AG04450 (cell line): ENCODE measurements around the gene SSBP4. TPM values are rescaled to one million over a fixed set of nuclear protein-coding genes. Genes with fewer than 3 reads are reported as not detected.

ENCODE experiments used
- CTCF ChIA-PET: fragments of 300-600, 350-600 bp; formaldehyde crosslinking; extraction: SDS; loops from one replicate; lab custom pipeline; 2022; ENCODE audit warnings: antibody characterized with exemption, inconsistent platforms; lab: Charles Lee
- POLR2A ChIA-PET: fragments of 350-600 bp; formaldehyde crosslinking; extraction: SDS; loops from one replicate; lab custom pipeline; 2021; ENCODE audit warnings: antibody characterized with exemption, inconsistent platforms; lab: Yijun Ruan, JAX
- DNase-seq: peaks from one replicate; pipeline ENCODE4 v3.0.0-alpha.2; 2011; ENCODE audit warnings: low read depth, low spot score
- H3K27ac ChIP-seq: one replicate; pipeline ENCODE4 v1.5.1; 2012; ENCODE audit warnings: low read depth, low read length, control low read depth
- H3K27me3 ChIP-seq: one replicate; pipeline ENCODE4 v1.6.0; 2012; ENCODE audit warnings: low read length; ENCODE audit not compliant: control insufficient read depth, insufficient read depth
- H3K4me3 ChIP-seq: 2 replicates; pipeline ENCODE4 v1.5.1; 2011; ENCODE audit warnings: mild to moderate bottlenecking, low read depth, low read length, control low read depth
- H3K9me3 ChIP-seq: 2 replicates; pipeline ENCODE4 v1.5.1; 2012; ENCODE audit warnings: low read length; ENCODE audit not compliant: control insufficient read depth, insufficient read depth
- polyA plus RNA-seq: library from polyadenylated mRNA; depleted of rRNA; stranded (reverse); fragments of >200 nt; gene quantifications from 2 replicates; pipeline ENCODE4 v1.2.3, GENCODE V29; 2011
- TF ChIP-seq, protein P1 (sequence below): IDR thresholded peaks from 2 replicates; pipeline ENCODE4 v1.5.1; 2011; ENCODE audit warnings: low read depth, low read length, control low read depth, inconsistent platforms

SSBP4 gene
- polyA plus RNA-seq, 1 experiment: 9.4 TPM

DNA sequence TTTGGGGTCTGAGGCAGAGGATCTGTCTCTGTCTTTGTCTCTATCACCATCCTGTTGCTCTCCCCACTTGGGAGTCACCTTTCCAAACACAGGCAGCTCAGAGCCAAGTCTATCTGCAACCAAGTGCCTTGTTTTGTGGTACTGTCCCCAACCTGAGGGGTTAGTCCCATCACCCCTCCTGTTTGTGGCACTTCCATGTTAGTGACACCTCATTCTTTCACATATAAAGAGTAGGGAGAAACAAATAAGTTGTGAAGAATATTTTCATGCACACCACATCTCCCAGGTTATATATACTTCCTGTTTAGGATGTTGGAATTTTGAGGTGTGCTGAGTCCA, 29.5 kb upstream of the SSBP4 start:
- CTCF ChIA-PET: interaction anchor here (1.2 to 3.0 kb wide), 8 partner anchors 8 to 110 kb away, joined by 3 to 18 read pairs (median 11); partner anchors contain the start of gene LRRC25
- no peak for DNase-seq
- H3K27me3 ChIP-seq: no peaks in the 10 kb centered on the region
- POLR2A ChIA-PET: no interaction called here
- TF ChIP-seq, protein P1, sequence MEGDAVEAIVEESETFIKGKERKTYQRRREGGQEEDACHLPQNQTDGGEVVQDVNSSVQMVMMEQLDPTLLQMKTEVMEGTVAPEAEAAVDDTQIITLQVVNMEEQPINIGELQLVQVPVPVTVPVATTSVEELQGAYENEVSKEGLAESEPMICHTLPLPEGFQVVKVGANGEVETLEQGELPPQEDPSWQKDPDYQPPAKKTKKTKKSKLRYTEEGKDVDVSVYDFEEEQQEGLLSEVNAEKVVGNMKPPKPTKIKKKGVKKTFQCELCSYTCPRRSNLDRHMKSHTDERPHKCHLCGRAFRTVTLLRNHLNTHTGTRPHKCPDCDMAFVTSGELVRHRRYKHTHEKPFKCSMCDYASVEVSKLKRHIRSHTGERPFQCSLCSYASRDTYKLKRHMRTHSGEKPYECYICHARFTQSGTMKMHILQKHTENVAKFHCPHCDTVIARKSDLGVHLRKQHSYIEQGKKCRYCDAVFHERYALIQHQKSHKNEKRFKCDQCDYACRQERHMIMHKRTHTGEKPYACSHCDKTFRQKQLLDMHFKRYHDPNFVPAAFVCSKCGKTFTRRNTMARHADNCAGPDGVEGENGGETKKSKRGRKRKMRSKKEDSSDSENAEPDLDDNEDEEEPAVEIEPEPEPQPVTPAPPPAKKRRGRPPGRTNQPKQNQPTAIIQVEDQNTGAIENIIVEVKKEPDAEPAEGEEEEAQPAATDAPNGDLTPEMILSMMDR: no peak
- no peak overlapping the region; the same call in 1 of the 2 replicates for H3K4me3 ChIP-seq
- H3K27ac ChIP-seq: no peak overlapping the region
- peaks cover 15% of the 10 kb centered on the region for H3K9me3 ChIP-seq

DNA sequence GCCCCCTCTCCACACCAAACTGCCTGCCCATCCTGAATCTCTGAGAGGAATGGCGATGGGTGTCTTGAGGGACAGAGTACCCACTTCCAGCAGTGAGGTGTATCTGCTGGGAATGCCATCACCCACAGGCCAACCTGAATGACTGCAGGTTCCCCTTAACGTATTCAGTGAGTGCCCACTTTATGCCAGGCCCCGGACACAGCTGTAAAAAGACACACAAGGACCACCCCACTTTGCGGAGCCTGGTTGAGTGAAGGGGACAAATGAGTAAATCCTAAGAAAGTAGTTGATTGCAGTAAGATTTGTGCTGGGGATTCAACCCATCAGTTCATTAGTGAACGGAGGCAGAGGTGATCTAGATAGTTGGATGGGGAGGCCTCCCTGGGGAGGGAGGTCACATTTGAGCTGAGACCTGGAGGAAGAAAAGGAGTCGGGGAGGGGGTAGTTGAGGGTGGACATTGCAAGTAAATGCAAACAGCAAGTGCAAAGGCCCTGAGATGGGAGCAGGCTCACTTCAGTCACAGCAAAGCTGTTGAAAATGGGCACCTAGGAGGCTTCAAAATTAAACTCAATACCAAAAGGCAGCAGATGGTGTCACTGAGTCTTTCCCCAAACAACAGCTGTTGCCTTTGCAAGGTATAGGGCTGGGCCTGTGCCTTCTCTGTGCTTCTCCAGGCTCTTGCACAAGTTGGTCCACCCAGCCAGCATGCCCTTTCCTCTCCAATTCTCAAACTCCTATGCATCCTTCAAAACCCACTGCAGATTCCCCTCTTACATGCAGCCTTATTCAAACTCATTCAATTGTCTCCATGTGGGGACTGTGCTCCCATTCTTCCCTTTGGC, 28.9 kb upstream of the SSBP4 start:
- Histone ChIP-seq H3K27me3 (no peaks in the 10 kb centered on the region), H3K4me3 (no peak overlapping the region), H3K27ac (no peak overlapping the region), H3K9me3 (peaks cover 15% of the 10 kb centered on the region)
- TF ChIP-seq, protein P1: no peak
- POLR2A ChIA-PET: no interaction called here
- CTCF ChIA-PET: interaction anchor here (1.2 to 3.0 kb wide), 4 partner anchors 10 to 26 kb away, joined by 3 to 15 read pairs (median 4); no protein-coding TSS in a partner anchor
- no peak for DNase-seq

DNA sequence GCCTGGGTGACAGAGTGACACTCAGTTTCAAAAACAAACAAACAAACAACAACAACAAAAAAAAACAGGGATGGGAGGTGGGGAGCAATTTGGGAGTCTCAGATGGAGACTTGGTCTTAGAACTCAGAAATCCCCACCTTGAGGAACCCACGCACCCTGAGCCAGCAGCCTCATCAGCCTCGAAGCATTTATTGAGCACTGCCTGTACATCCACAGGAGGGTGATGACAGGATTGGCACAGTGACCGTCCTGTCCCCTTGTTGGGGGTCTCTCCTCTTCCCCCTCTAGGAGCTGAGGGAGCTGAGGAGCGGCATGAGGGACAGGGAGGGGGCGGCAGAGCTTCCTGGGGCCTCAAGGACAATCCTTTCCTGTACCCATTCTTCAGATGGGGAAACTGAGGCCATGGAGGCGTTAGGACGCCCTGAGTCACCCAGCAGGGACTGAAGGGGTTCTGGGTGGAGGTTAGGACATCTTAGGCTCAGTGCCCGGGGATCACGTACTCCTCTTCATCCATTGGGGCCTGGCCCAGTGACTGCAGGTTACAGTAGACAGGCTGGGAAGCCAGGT, 27.6 kb upstream of the SSBP4 start:
- H3K9me3 ChIP-seq: peaks cover 7% of the 10 kb centered on the region
- H3K4me3 ChIP-seq: no peak overlapping the region
- no peak for DNase-seq
- H3K27ac ChIP-seq: no peak overlapping the region
- CTCF ChIA-PET: interaction anchor here (2.1 kb wide), 1 partner anchor 20 kb away, joined by 9 read pairs; no protein-coding TSS in a partner anchor
- POLR2A ChIA-PET: no interaction called here
- TF ChIP-seq, protein P1: no peak
- no peaks in the 10 kb centered on the region for H3K27me3 ChIP-seq

DNA sequence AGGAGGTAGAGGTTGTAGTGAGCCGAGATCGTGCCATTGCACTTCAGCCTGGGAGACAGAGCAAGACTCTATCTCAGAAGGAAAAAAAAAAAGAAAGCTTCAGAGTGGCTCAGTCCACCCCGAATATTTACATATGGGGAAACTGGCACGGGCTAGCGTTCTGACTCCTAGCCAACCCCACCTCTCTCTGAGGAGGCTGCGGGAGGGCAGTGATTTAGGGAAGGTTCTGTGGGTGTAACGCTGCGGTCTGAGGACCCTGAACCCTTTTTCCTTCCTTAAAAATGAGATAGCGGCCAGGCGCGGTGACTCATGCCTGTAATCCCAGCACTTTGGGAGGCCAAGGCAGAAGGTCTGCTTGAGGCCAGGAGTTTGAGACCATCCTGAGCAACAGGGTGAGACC, 26.8 kb upstream of the SSBP4 start:
- no peak for DNase-seq
- Histone ChIP-seq H3K27ac (no peak overlapping the region), H3K27me3 (no peaks in the 10 kb centered on the region), H3K9me3 (peaks cover 6% of the 10 kb centered on the region; the same call in 1 of the 2 replicates), H3K4me3 (no peak overlapping the region)
- ChIA-PET POLR2A (no interaction called here), CTCF (interaction anchor here (1.1 to 2.1 kb wide), 2 partner anchors 19 to 64 kb away, joined by 3 to 9 read pairs; no protein-coding TSS in a partner anchor)
- TF ChIP-seq, protein P1: no peak
